WTC11 (cell line): ENCODE results near the gene RGP1. TPM values are rescaled to one million over a fixed set of nuclear protein-coding genes. Genes with fewer than 3 reads are reported as not detected.

Experiments
- ATAC-seq: fragments of 200-7000 bp; cut with Tn5 transposase; 2 replicates; pipeline ENCODE4 v1.10.0; 2021; ENCODE audit warnings: mild to moderate bottlenecking, moderate library complexity
- CTCF ChIA-PET: fragments of 300-600 bp; sonication (Branson Sonifier 250); formaldehyde crosslinking; loops from one replicate; lab custom pipeline; 2021; ENCODE audit warnings: antibody characterized with exemption; lab: Charles Lee
- POLR2A ChIA-PET: fragments of 350-600 bp; sonication (Branson Sonifier 250); formaldehyde crosslinking; loops from one replicate; lab custom pipeline; 2021; ENCODE audit warnings: antibody characterized with exemption; lab: Charles Lee
- DNase-seq: peaks from one replicate; pipeline ENCODE4 v3.0.0; 2021; ENCODE audit warnings: low spot score
- H3K27ac Mint-ChIP-seq: 2 replicates; pipeline ENCODE4 v1.8.0; 2021; ENCODE audit warnings: mixed read lengths
- H3K27me3 Mint-ChIP-seq: 2 replicates; pipeline ENCODE4 v1.8.0; 2021; ENCODE audit warnings: low read depth, mild to moderate bottlenecking, moderate library complexity, mixed read lengths
- H3K36me3 Mint-ChIP-seq: 2 replicates; pipeline ENCODE4 v1.8.0; 2021; ENCODE audit warnings: mixed read lengths
- H3K4me1 Mint-ChIP-seq: 2 replicates; pipeline ENCODE4 v1.8.0; 2022; ENCODE audit warnings: mixed read lengths
- H3K4me3 Mint-ChIP-seq: 2 replicates; pipeline ENCODE4 v1.8.0; 2021; ENCODE audit warnings: mild to moderate bottlenecking, moderate library complexity, mixed read lengths
- H3K9me3 Mint-ChIP-seq: 2 replicates; pipeline ENCODE4 v1.8.0; 2021; ENCODE audit warnings: mixed read lengths
- AR ChIP-seq: fragments of 250-450 bp; sonication (Bioruptor Pico); IDR thresholded peaks from 2 replicates; pipeline ENCODE4 v1.9.0; 2021; ENCODE audit warnings: mild to moderate bottlenecking
- ATF6 ChIP-seq: sonication (generic); formaldehyde crosslinking; IDR thresholded peaks from 2 replicates; pipeline ENCODE4 v1.8.1; 2023; ENCODE audit warnings: mild to moderate bottlenecking, missing genetic modification reagents
- CBFB ChIP-seq: sonication (generic); formaldehyde crosslinking; IDR thresholded peaks from 2 replicates; pipeline ENCODE4 v1.8.1; 2022; ENCODE audit warnings: mild to moderate bottlenecking, low read depth, missing genetic modification reagents
- GRHL2 ChIP-seq: fragments of 250-450 bp; sonication (Bioruptor Pico); IDR thresholded peaks from 2 replicates; pipeline ENCODE4 v1.8.0; 2022; ENCODE audit warnings: mild to moderate bottlenecking, moderate library complexity; ENCODE audit not compliant: insufficient replicate concordance, severe bottlenecking
- GTF2I ChIP-seq: fragments of 250-450 bp; sonication (Bioruptor Pico); conservative IDR thresholded peaks from 2 replicates; pipeline ENCODE4 v1.4.0; 2021; ENCODE audit warnings: mild to moderate bottlenecking
- JAZF1 ChIP-seq: fragments of 250-450 bp; sonication (Bioruptor Pico); IDR thresholded peaks from 2 replicates; pipeline ENCODE4 v1.9.0; 2021; ENCODE audit warnings: moderate library complexity, mild to moderate bottlenecking, inconsistent platforms
- JUN ChIP-seq: sonication (generic); formaldehyde crosslinking; IDR thresholded peaks from 2 replicates; pipeline ENCODE4 v1.8.0; 2023; ENCODE audit warnings: mild to moderate bottlenecking, missing genetic modification reagents
- MXD4 ChIP-seq: fragments of 250-450 bp; sonication (Bioruptor Pico); IDR thresholded peaks from 2 replicates; pipeline ENCODE4 v1.8.0; 2021; ENCODE audit warnings: mild to moderate bottlenecking, moderate library complexity, borderline replicate concordance
- MYBL2 ChIP-seq: sonication (generic); formaldehyde crosslinking; IDR thresholded peaks from 2 replicates; pipeline ENCODE4 v1.8.1; 2023; ENCODE audit warnings: mild to moderate bottlenecking, moderate library complexity, missing genetic modification reagents
- NR3C1 ChIP-seq: sonication (generic); formaldehyde crosslinking; conservative IDR thresholded peaks from 2 replicates; pipeline ENCODE4 v1.8.1; 2023; ENCODE audit warnings: low read depth, mild to moderate bottlenecking, missing genetic modification reagents
- OVOL2 ChIP-seq: fragments of 250-450 bp; sonication (Bioruptor Pico); IDR thresholded peaks from 2 replicates; pipeline ENCODE4 v1.9.0; 2021; ENCODE audit warnings: mild to moderate bottlenecking, borderline replicate concordance
- SMAD3 ChIP-seq: sonication (generic); formaldehyde crosslinking; IDR thresholded peaks from 2 replicates; pipeline ENCODE4 v1.8.0; 2022; ENCODE audit warnings: missing genetic modification reagents, mild to moderate bottlenecking, borderline replicate concordance
- SOX15 ChIP-seq: fragments of 250-450 bp; sonication (Bioruptor Pico); IDR thresholded peaks from 2 replicates; pipeline ENCODE4 v1.9.0; 2021; ENCODE audit warnings: mild to moderate bottlenecking
- TCF7 ChIP-seq: sonication (generic); formaldehyde crosslinking; IDR thresholded peaks from 2 replicates; pipeline ENCODE4 v1.8.0; 2022; ENCODE audit warnings: mild to moderate bottlenecking, low read depth, missing genetic modification reagents, moderate library complexity
- ZBTB21 ChIP-seq: sonication (generic); formaldehyde crosslinking; IDR thresholded peaks from 2 replicates; pipeline ENCODE4 v1.8.1; 2023; ENCODE audit warnings: mild to moderate bottlenecking, missing genetic modification reagents, borderline replicate concordance
- ZNF138 ChIP-seq: sonication (generic); formaldehyde crosslinking; conservative IDR thresholded peaks from 2 replicates; pipeline ENCODE4 v1.8.1; 2022; ENCODE audit warnings: mild to moderate bottlenecking, moderate library complexity, missing genetic modification reagents
- ZNF232 ChIP-seq: sonication (generic); formaldehyde crosslinking; IDR thresholded peaks from 2 replicates; pipeline ENCODE4 v1.8.0; 2022; ENCODE audit warnings: mild to moderate bottlenecking, missing genetic modification reagents
- ZNF671 ChIP-seq: fragments of 250-450 bp; sonication (Bioruptor Pico); IDR thresholded peaks from 2 replicates; pipeline ENCODE4 v1.8.0; 2021; ENCODE audit warnings: mild to moderate bottlenecking
- total RNA-seq: library from RNA; stranded (reverse); gene quantifications from 3 replicates; pipeline ENCODE4 v1.2.3, GENCODE V29; 2021
- TF ChIP-seq, protein P1 (sequence below): fragments of 250-450 bp; sonication (Bioruptor Pico); conservative IDR thresholded peaks from 2 replicates; pipeline ENCODE4 v1.9.0; 2021; ENCODE audit warnings: mild to moderate bottlenecking
- TF ChIP-seq, protein P2 (sequence below): sonication (generic); formaldehyde crosslinking; conservative IDR thresholded peaks from 2 replicates; pipeline ENCODE4 v1.8.1; 2023; ENCODE audit warnings: mild to moderate bottlenecking, low read depth, missing genetic modification reagents, moderate library complexity

RGP1 gene
- total RNA-seq, 1 experiment from 2014 or later = 30.0 TPM

DNA sequence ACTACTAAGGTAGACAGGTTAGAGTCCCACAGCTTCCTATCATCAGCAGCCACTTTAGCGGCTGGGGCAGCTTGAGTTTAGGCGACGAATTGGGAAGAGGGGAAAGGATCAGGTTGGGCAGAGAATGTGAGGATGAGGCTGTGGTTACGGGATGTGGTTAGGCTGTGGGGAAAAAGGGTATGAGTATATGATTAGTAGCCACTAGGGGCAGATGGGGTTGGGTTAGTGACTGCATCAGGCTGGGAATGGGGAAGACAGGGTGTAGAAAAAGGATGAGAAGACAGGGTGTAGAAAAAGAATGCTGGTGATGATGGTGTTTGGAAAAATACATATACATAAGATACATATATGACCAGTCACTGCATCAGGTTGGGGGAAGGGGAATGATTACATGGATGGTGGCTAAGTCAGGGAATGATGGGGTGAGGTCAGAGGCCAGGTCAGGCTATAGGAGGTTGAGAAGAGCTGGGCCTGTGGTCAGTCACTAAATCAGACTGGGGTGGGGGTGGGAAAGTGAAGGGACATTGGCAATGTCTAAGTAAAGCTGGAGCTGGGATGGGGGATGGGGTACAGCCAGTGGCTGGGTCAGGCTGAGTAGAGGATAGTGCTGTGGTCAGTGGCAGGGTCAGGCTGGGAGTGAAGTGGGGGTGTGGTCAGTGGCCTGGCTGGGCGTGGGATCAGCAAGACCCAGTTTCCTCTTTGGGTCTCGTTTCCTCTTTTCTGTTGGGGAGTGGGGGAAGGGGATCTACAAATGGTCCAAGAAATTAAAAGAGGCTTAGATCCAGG, 19.2 kb upstream of the RGP1 start (continued):
- TF ChIP-seq NR3C1 (CRISPR knock-in tag) (no peak), GRHL2 (CRISPR knock-in tag) (no peak), ZBTB21 (CRISPR knock-in tag) (no peak), AR (CRISPR knock-in tag) (no peak), ZNF232 (CRISPR knock-in tag) (no peak), SOX15 (CRISPR knock-in tag) (no peak), JUN (CRISPR knock-in tag) (no peak), TCF7 (CRISPR knock-in tag) (no peak), ATF6 (CRISPR knock-in tag) (no peak)
- TF ChIP-seq, all 79 proteins: peak for 0

- Mint-ChIP-seq H3K27ac (peak overlapping the region; percentile 22; the same call in 1 of the 2 replicates), H3K9me3 (no peaks in the 10 kb centered on the region)
- no peak for DNase-seq
These were observed 18.6 kb upstream of the RGP1 start for GRCh38 chr9:35730486-35730854.

More at GRCh38 chr9:35730486-35730854, 18.6 kb upstream of the RGP1 start:
- TF ChIP-seq SMAD3 (CRISPR knock-in tag) (no peak), MYBL2 (CRISPR knock-in tag) (no peak), ZNF671 (CRISPR knock-in tag) (no peak), CBFB (CRISPR knock-in tag) (no peak), OVOL2 (CRISPR knock-in tag) (no peak), ZNF138 (CRISPR knock-in tag) (no peak), JAZF1 (CRISPR knock-in tag) (no peak), GTF2I (no peak), MXD4 (no peak)
- TF ChIP-seq, protein P1, sequence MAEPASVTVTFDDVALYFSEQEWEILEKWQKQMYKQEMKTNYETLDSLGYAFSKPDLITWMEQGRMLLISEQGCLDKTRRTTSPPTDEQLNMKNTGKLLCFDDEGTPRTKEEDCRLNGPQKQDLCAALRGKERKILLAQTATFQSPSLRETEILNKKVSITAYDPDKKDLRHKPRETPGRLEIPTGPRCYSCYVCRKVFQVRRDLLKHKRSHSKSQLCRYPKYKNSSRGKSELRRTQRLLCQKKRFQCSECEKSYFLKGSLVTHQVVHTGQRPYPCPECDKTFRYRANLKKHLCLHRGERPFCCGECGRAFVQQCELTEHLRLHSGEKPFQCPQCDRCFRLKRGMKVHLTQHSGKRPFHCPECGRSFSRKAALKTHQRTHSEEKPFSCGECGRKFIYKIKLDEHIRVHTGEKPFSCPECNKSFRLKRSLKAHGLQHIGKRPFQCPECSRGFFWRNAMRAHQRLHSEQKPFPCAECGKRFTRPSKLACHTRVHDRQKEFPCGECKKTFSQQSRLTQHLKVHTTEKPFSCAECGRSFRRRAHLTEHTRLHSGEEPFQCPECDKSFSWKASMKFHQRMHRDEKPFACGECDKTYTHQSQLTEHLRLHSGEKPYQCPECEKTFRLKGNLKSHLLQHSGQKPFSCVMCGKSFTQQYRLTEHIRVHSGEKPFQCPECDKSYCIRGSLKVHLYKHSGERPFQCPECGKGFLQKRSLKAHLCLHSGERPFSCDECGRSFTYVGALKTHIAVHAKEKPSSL = no peak
- TF ChIP-seq, protein P2, sequence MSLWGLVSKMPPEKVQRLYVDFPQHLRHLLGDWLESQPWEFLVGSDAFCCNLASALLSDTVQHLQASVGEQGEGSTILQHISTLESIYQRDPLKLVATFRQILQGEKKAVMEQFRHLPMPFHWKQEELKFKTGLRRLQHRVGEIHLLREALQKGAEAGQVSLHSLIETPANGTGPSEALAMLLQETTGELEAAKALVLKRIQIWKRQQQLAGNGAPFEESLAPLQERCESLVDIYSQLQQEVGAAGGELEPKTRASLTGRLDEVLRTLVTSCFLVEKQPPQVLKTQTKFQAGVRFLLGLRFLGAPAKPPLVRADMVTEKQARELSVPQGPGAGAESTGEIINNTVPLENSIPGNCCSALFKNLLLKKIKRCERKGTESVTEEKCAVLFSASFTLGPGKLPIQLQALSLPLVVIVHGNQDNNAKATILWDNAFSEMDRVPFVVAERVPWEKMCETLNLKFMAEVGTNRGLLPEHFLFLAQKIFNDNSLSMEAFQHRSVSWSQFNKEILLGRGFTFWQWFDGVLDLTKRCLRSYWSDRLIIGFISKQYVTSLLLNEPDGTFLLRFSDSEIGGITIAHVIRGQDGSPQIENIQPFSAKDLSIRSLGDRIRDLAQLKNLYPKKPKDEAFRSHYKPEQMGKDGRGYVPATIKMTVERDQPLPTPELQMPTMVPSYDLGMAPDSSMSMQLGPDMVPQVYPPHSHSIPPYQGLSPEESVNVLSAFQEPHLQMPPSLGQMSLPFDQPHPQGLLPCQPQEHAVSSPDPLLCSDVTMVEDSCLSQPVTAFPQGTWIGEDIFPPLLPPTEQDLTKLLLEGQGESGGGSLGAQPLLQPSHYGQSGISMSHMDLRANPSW (CRISPR knock-in tag) = no peak
- TF ChIP-seq, all 79 proteins: peak for 0
- peaks cover 11% of the 10 kb centered on the region for H3K36me3 Mint-ChIP-seq
- H3K4me3 Mint-ChIP-seq = peak overlapping the region; percentile 90
- H3K27me3 Mint-ChIP-seq = no peaks in the 10 kb centered on the region
- CTCF ChIA-PET = interaction anchor here (0.6 to 8.3 kb wide), 15 partner anchors 17 to 215 kb away, joined by 3 to 103 read pairs (median 7); partner anchors contain the start of genes ARHGEF39, CCDC107, GBA2 and RGP1
- POLR2A ChIA-PET = interaction anchor here (0.5 to 2.2 kb wide), 5 partner anchors 10 to 148 kb away, joined by 3 to 11 read pairs (median 4); partner anchors contain the start of gene TPM2
- ATAC-seq = no peak
- H3K4me1 Mint-ChIP-seq = peaks cover 14% of the 10 kb centered on the region
